Pancreas (tissue), 10 donors: ENCODE data around the gene GTF2I. TPM values are rescaled to one million over a fixed set of nuclear protein-coding genes. Genes with fewer than 3 reads are reported as not detected.
"Not testable (repeated sequence)": the region's sequence is repeated elsewhere in the genome, so short reads cannot be mapped to it uniquely, and the experiment has no call there.

ENCODE experiments used
- ATAC-seq, 4 donors: fragments of 200-7000 bp; cut with Tn5 transposase; one replicate each; pipeline versions ENCODE4 v1.8.0 to v1.9.1; 2020; ENCODE audit warnings: mild to moderate bottlenecking in 4 of 4, moderate library complexity in 4 of 4
- DNase-seq, 6 donors: peaks; one replicate each; pipeline ENCODE4 v3.0.0-alpha.2; 2020
- FAIRE-seq: peaks from 2 replicates; lab custom pipeline; 2012; peaks lifted over from hg19 to GRCh38; lab: Jason Lieb, UNC
- H3K27ac ChIP-seq, 4 donors: fragments of 200-600 bp; sonication (generic); 1 replicate in 3 of 4; 2 replicates in 1 of 4; pipeline versions ENCODE4 v1.5.0 to v1.8.0; 2020
- H3K27me3 ChIP-seq, 4 donors: fragments of 200-600 bp; one replicate each; pipeline ENCODE4 v1.8.0; 2021
- H3K36me3 ChIP-seq, 3 donors: fragments of 200-600 bp; sonication (generic) in 1 of 3; one replicate each; pipeline versions ENCODE4 v1.5.0 to v1.8.0; 2020 to 2021
- H3K4me1 ChIP-seq, 3 donors: fragments of 200-600 bp; one replicate each; pipeline ENCODE4 v1.8.0; 2021
- H3K4me3 ChIP-seq, 4 donors: fragments of 200-600 bp; sonication (generic) in 2 of 4; one replicate each; pipeline versions ENCODE4 v1.5.0 to v1.8.0; 2020 to 2021
- H3K9me3 ChIP-seq, 4 donors: fragments of 200-600 bp; one replicate each; pipeline ENCODE4 v1.8.0; 2021
- CTCF ChIP-seq, 4 donors: fragments of 200-600 bp; sonication (generic) in 3 of 4; IDR thresholded peaks; one replicate each; pipeline versions ENCODE4 v1.5.0 to v1.8.0; 2021; ENCODE audit warnings: antibody characterized with exemption in 4 of 4
- WGBS, 2 donors: extraction: QIAGEN DNeasy Blood & Tissue Kit; methylation state at CpG; one replicate each; pipeline ENCODE4 v1.1.7; 2013; 5-methylcytosine and 5-hydroxymethylcytosine counted together
- intact Hi-C, 3 donors: fragments of 100-400 bp; cut with DNase I; formaldehyde crosslinking; loops; one replicate each; pipeline versions ENCODE4 v1.11.1 to v1.14.2; 2022
- polyA plus RNA-seq, 2 donors: library from polyadenylated mRNA; stranded (reverse); fragments of 200-250 nt; gene quantifications; one replicate each; pipeline ENCODE4 v1.2.3, GENCODE V29; 2013
- total RNA-seq, 6 donors: library from RNA; stranded (reverse); fragmentation: NEBNext Ultra II Directional in 4 of 6; extraction: Animal tissue kit (Norgen Biotek cat#: 25700) in 4 of 6; gene quantifications; one replicate each; pipeline versions ENCODE4 v1.2.1 to v1.2.4, GENCODE V29; 2021 to 2023
- donor health status: healthy with polysubstance abuse.
- donor health status: DM: no; HTN: no; CAD: no; lungs with moderate emphysema.
- donor health status: DM: no; HTN: no; CAD: no.
- donor health status: control.
- donor health status: control.
- donor health status: Bipolar disorder and iron deficiency.
- donor health status: DM: yes; HTN: yes; CAD: no.
- donor health status: DM: no; HTN: no; CAD: no.
- donor health status: DM: no; HTN: no; CAD: no.
- donor health status: DM: yes; HTN: yes; CAD: no.

GTF2I gene
- total and polyA plus RNA-seq, 8 donors: 40.5 to 159 (median 80.8) TPM

GRCh38 chr7:74684473-74684872 is 27.0 kb downstream of the GTF2I start:
- Histone ChIP-seq H3K9me3 (no peaks in the 10 kb centered on the region), H3K27me3 (no peaks in the 10 kb centered on the region), H3K4me1 (peaks cover 0 to 3% (median 0%) of the 10 kb centered on the region in 3 donors), H3K36me3 (no peaks in the 10 kb centered on the region), H3K4me3 (no peak overlapping the region), H3K27ac (no peak overlapping the region)
- TF ChIP-seq CTCF (IDR thresholded peaks at IDR 0.05): no peak
- WGBS, 2 donors: 84 to 89% methylated on average over 11 of the region's 11 CpGs
- ATAC-seq: no peak
- FAIRE-seq: no peak
- intact Hi-C loops: no loop called here
- no peak for DNase-seq

- peaks cover 0 to 3% (median 0%) of the 10 kb centered on the region in 3 donors for H3K4me1 ChIP-seq
- H3K27ac ChIP-seq: no peak overlapping the region
- WGBS, 2 donors: 93 to 95% methylated on average over 5 of the region's 5 CpGs
- DNase-seq (no peak), ATAC-seq (no peak), FAIRE-seq (no peak)
- no peaks in the 10 kb centered on the region for H3K27me3 ChIP-seq
- H3K4me3 ChIP-seq: no peak overlapping the region
- no peak for TF ChIP-seq CTCF (IDR thresholded peaks at IDR 0.05)
- no peaks in the 10 kb centered on the region for H3K9me3 ChIP-seq
- intact Hi-C loops: no loop called here
- peaks cover 0 to 3% (median 0%) of the 10 kb centered on the region in 3 donors for H3K36me3 ChIP-seq
These were observed 27.4 kb downstream of the GTF2I start for GRCh38 chr7:74684921-74685320.

- ATAC-seq: no peak
- no peak overlapping the region for H3K4me3 ChIP-seq
- H3K4me1 ChIP-seq: no peaks in the 10 kb centered on the region
- WGBS, 2 donors: 72 to 90% methylated on average over 3 of the region's 3 CpGs
- H3K36me3 ChIP-seq: peaks cover 0 to 51% (median 16%) of the 10 kb centered on the region in 3 donors
- no peak for FAIRE-seq
- TF ChIP-seq CTCF (IDR thresholded peaks at IDR 0.05): no peak
- intact Hi-C loops: no loop called here
- no peaks in the 10 kb centered on the region for H3K9me3 ChIP-seq
- no peaks in the 10 kb centered on the region for H3K27me3 ChIP-seq
- no peak for DNase-seq
- no peak overlapping the region for H3K27ac ChIP-seq
These were observed 33.0 kb downstream of the GTF2I start for GRCh38 chr7:74690474-74690873.

GRCh38 chr7:74704419-74704818 is 46.9 kb downstream of the GTF2I start:
- ATAC-seq, H3K27ac ChIP-seq, H3K9me3 ChIP-seq, H3K4me1 ChIP-seq, H3K27me3 ChIP-seq, intact Hi-C loops, FAIRE-seq, DNase-seq, H3K4me3 ChIP-seq: not testable (repeated sequence)
- WGBS, 2 donors: 96 to 98% methylated on average over 6 of the region's 6 CpGs
- peaks cover 18 to 71% (median 18%) of the 10 kb centered on the region in 3 donors for H3K36me3 ChIP-seq

- ATAC-seq: no peak
- no peak overlapping the region for H3K27ac ChIP-seq
These were observed 49.7 kb downstream of the GTF2I start for GRCh38 chr7:74707238-74707637.

More at GRCh38 chr7:74707238-74707637, 49.7 kb downstream of the GTF2I start:
- Histone ChIP-seq H3K9me3 (no peaks in the 10 kb centered on the region), H3K36me3 (peaks cover 10 to 65% (median 12%) of the 10 kb centered on the region in 3 donors), H3K27me3 (no peaks in the 10 kb centered on the region), H3K4me3 (no peak overlapping the region), H3K4me1 (no peaks in the 10 kb centered on the region)
- 91 to 92% methylated on average over 12 of the region's 12 CpGs for WGBS, 2 donors
- no peak for DNase-seq
- FAIRE-seq: no peak
- TF ChIP-seq CTCF (IDR thresholded peaks at IDR 0.05): no peak
- intact Hi-C loops: no loop called here
